ENCODE data around the gene KCP. TPM values are rescaled to one million over a fixed set of nuclear protein-coding genes. Genes with fewer than 3 reads are reported as not detected.

Gene KCP
- total and polyA plus RNA-seq, 2 of the 13 experiments (the other 11 are each of a cell fraction or from before 2014, with no cell fraction given): 0.37 to 1.0 TPM

DNA sequence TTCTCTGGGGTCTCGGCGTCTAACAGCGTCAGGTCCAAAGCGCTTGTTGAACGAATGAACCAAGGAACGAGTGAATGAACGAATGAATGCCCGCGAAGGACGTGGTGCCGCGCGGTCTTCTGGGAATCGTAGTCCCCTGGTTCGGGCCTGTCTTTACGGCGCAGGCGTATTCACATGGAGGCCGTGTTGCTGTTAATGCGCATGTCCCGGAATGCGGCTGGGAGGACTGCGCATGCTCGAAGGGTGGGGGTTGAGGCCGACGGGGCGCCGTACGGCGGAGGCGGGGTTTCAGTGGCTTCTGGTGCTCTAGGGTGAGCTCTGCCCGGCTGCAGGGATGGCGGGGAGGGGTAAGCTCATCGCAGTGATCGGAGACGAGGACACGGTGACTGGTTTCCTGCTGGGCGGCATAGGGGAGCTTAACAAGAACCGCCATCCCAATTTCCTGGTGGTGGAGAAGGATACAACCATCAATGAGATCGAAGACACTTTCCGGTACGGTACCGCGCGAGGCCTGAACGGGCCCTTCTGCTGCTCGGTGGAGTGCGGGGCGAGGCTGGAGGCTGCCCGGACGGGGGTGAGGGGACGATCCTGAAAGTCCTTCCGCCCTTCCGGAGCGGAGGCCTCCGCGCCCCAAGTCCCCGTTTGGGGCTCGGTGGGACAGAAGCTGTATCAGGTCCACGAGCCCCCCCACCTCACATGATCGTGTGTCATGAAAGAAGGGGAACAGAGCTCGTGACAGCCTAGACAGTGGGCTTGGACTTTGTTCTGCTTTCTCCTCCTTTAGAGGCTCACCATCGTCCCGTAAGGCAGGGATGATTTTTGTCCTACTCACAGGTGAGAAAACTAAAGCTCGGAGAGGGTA, 47.7 kb downstream of the KCP start, which contains the start of gene ATP6V1F (continued):
- TF ChIP-seq, protein P1, sequence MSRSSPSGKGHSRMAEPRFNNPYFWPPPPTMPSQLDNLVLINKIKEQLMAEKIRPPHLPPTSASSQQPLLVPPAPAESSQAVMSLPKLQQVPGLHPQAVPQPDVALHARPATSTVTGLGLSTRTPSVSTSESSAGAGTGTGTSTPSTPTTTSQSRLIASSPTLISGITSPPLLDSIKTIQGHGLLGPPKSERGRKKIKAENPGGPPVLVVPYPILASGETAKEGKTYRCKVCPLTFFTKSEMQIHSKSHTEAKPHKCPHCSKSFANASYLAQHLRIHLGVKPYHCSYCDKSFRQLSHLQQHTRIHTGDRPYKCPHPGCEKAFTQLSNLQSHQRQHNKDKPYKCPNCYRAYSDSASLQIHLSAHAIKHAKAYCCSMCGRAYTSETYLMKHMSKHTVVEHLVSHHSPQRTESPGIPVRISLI (CRISPR knock-in tag; IDR thresholded peaks at IDR 0.05; ENCODE audit: borderline replicate concordance): no peak
- TF ChIP-seq ZNF160 (CRISPR knock-in tag; IDR thresholded peaks at IDR 0.05) (no peak), ZNF430 (CRISPR knock-in tag; IDR thresholded peaks at IDR 0.05) (peak; percentile 30; the same call in 1 of the 2 replicates), ZBTB34 (CRISPR knock-in tag; IDR thresholded peaks at IDR 0.05) (no peak), ZNF468 (CRISPR knock-in tag; IDR thresholded peaks at IDR 0.05) (no peak), EZH2 (conservative IDR thresholded peaks at IDR 0.05; ENCODE audit: low read depth, low read length) (no peak), SRSF9 (IDR thresholded peaks at IDR 0.05; ENCODE audit: borderline replicate concordance, insufficient read depth, low read depth, low read length, poor library complexity, severe bottlenecking) (no peak), SRF (IDR thresholded peaks at IDR 0.05; ENCODE audit: low read depth, low read length) (no peak), GTF2F1 (IDR thresholded peaks at IDR 0.05; ENCODE audit: low read length) (no peak), ZNF333 (CRISPR knock-in tag; IDR thresholded peaks at IDR 0.05; ENCODE audit: borderline replicate concordance) (0 out of 2 replicates have a peak, but pooled peaks have one; percentile 31), ATF4 (CRISPR knock-in tag; IDR thresholded peaks at IDR 0.05) (no peak), EEA1 (CRISPR knock-in tag; IDR thresholded peaks at IDR 0.05; ENCODE audit: borderline replicate concordance) (no peak), MAF1 (CRISPR knock-in tag; IDR thresholded peaks at IDR 0.05; ENCODE audit: borderline replicate concordance) (no peak), SRSF4 (IDR thresholded peaks at IDR 0.05; ENCODE audit: low read depth, low read length, poor library complexity, severe bottlenecking) (no peak), ZNF670 (CRISPR knock-in tag; IDR thresholded peaks at IDR 0.05; ENCODE audit: borderline replicate concordance) (no peak), SMAD3 (CRISPR knock-in tag; IDR thresholded peaks at IDR 0.05) (0 out of 2 replicates have a peak, but pooled peaks have one; percentile 60), NR2F2 (IDR thresholded peaks at IDR 0.05; ENCODE audit: borderline replicate concordance, low read depth) (no peak), POLR2AphosphoS5 (IDR thresholded peaks at IDR 0.05; ENCODE audit: low read depth, low read length) (peak; percentile 76)
- TF ChIP-seq, protein P2, sequence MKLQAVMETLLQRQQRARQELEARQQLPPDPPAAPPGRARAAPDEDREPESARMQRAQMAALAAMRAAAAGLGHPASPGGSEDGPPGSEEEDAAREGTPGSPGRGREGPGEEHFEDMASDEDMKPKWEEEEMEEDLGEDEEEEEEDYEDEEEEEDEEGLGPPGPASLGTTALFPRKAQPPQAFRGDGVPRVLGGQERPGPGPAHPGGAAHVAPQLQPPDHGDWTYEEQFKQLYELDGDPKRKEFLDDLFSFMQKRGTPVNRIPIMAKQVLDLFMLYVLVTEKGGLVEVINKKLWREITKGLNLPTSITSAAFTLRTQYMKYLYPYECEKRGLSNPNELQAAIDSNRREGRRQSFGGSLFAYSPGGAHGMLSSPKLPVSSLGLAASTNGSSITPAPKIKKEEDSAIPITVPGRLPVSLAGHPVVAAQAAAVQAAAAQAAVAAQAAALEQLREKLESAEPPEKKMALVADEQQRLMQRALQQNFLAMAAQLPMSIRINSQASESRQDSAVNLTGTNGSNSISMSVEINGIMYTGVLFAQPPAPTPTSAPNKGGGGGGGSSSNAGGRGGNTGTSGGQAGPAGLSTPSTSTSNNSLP (IDR thresholded peaks at IDR 0.05; ENCODE audit: low read depth, low read length): no peak
- TF ChIP-seq, protein P3, sequence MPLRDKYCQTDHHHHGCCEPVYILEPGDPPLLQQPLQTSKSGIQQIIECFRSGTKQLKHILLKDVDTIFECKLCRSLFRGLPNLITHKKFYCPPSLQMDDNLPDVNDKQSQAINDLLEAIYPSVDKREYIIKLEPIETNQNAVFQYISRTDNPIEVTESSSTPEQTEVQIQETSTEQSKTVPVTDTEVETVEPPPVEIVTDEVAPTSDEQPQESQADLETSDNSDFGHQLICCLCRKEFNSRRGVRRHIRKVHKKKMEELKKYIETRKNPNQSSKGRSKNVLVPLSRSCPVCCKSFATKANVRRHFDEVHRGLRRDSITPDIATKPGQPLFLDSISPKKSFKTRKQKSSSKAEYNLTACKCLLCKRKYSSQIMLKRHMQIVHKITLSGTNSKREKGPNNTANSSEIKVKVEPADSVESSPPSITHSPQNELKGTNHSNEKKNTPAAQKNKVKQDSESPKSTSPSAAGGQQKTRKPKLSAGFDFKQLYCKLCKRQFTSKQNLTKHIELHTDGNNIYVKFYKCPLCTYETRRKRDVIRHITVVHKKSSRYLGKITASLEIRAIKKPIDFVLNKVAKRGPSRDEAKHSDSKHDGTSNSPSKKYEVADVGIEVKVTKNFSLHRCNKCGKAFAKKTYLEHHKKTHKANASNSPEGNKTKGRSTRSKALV (CRISPR knock-in tag; IDR thresholded peaks at IDR 0.05): no peak
- TF ChIP-seq, protein P4, sequence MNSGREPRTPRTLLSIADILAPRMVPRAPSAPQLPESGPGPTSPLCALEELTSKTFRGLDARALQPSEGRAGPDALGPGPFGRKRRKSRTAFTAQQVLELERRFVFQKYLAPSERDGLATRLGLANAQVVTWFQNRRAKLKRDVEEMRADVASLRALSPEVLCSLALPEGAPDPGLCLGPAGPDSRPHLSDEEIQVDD (CRISPR knock-in tag; IDR thresholded peaks at IDR 0.05; ENCODE audit: borderline replicate concordance): no peak
